Glomerular visceral epithelial cell (primary cell): ENCODE data around the gene CD72.
"Not testable (repeated sequence)": the region's sequence is repeated elsewhere in the genome, so short reads cannot be mapped to it uniquely, and the experiment has no call there.

Source experiments
- DNase-seq: peaks from one replicate; pipeline ENCODE4 v3.0.0-alpha.2; 2016; ENCODE audit errors: extremely low spot score

CD72 gene

GRCh38 chr9:35649431-35650340, 31.5 kb upstream of the CD72 start:
- DNase-seq: no peak

DNA sequence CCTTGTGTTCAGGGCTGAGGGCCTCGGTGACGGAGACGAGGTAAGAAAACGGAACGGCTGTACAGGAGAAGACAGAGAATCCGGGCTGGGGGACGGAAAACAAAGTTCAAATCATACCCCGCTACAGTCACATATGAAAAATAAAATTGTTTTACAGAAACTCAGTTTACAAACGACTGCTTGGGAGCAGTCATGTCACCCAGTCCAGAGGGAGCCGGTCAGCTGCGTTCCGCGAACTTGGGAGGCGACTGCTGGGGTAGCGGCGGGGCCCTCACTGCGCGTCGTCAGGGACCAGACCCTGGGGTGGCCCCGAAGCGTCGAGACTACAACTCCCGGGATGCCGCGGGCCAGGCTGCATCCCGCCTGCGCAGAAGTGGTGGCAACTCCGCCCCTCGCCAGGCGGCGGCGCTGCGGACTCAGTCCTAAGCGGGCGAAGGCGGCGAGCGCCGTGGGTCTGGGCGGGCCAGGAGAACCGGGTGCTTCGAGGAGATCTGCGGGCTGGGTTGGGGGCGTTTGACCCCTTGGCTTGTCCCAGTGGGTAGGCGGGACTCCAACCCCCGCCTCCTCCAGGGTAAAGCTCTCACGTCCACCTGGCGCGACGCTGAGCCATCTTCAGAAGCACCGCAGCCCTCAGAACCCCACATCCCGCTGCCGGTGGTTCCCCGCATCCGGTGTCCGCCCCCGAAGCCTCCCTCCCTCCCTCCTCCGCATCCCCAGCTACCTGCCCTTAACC, 28.5 kb upstream of the CD72 start:
- DNase-seq: peak; percentile 90

DNA sequence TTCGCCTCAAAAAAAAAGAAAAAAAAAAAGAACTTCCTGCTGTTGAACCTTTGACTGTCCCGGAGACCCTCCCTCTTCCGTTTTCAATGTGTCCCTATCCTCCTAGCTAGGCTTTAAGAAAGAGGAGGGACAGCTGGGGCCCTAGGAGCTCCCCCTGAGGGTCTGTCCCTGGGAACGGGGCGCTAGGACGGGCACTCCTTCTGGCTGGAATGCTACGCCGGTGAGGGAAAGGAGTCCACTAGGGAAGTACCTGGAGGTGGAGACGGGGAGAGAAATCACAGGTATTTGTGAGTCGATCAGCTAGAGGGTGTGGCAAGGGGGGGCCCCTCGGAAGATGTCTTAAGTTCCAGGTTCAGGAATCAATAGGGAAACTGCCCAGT, 27.9 kb upstream of the CD72 start:
- no peak for DNase-seq

GRCh38 chr9:35645736-35646135, 27.5 kb upstream of the CD72 start:
- not testable (repeated sequence) for DNase-seq

- no peak for DNase-seq
Observed at GRCh38 chr9:35643046-35643445, 24.8 kb upstream of the CD72 start.

DNA sequence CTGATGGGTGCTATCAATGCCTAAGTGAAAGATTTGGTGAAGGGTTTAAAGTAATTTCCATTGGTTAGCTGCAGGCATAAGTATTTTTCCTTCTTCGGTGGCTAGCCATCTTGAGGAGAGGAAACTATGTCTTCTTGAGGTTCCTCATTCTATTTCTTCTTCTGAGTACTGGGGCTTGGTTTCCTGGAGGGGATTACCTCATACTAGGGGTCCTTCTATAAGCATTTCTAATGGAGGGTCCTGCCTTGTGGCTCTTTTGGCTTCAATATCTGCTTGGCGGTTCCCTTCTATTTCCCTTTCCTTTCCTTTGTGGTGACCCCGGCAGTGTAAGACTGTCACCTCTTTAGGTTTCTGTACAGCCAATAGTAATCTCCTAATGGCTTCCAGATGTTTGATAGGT, 23.3 kb upstream of the CD72 start:
- DNase-seq: not testable (repeated sequence)

GRCh38 chr9:35640431-35640830, 22.2 kb upstream of the CD72 start:
- not testable (repeated sequence) for DNase-seq

DNA sequence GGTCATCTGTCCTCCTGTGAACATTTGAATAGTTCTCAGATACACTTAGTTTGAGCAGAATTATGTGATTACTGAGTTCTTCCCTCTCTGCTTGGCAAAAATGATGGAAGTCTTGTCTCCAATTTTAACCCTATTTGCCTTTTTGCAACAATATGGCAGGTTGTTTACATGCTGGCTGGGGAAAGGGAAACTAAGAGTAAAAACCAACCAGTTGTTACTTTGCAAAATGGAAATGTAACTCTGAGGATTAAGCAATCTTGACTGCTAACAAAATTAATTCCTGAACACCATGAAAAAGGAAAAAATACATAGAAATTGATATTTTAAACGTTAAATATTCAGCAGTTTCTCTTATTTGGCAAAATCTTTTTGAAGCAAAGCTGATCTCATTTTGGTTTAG, 21.4 kb upstream of the CD72 start:
- DNase-seq: no peak

DNA sequence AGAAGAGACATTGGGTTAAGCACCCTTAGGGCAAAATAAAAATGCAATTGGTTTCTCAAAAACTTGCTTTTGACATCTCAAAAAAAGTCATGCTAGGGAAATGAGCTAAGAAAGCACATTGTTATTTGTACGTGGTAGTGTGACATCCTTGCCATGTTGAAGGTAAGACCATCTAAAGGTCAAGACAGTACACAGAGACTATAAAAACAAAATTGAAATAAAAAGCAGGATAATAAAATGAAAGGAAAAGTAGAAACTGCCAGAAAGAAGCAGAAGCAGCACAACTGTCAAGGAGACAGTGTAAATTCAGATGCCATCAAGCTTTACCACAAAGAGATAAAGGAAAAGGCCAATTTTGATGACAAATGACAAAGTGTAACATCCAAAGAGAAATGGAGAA, 21.0 kb upstream of the CD72 start:
- not testable (repeated sequence) for DNase-seq

GRCh38 chr9:35638751-35639150, 20.5 kb upstream of the CD72 start:
- DNase-seq: not testable (repeated sequence)

DNA sequence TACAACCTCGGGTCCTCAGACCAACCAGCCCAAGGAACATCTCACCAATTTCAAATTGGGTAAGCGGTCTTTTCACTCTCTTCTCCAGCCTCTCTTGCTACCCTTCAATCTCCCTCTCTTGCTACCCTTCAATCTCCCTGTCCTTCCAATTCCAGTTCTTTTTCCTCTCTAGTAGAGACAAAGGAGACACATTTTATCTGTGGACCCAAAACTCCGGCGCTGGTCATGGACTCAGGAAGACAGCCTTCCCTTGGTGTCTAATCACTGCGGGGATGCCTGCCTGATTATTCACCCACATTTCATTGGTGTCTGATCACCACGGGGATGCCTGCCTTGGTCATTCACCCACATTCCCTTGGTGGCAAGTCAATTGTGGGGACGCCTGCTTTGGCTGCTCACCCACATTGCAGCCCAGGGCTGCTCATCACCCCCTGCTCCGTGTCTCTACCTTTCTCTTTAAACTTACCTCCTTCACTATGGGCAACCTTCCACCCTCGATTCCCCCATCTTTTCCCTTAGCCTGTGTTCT, 19.3 kb upstream of the CD72 start:
- not testable (repeated sequence) for DNase-seq

GRCh38 chr9:35636877-35637246, 18.6 kb upstream of the CD72 start:
- not testable (repeated sequence) for DNase-seq

DNA sequence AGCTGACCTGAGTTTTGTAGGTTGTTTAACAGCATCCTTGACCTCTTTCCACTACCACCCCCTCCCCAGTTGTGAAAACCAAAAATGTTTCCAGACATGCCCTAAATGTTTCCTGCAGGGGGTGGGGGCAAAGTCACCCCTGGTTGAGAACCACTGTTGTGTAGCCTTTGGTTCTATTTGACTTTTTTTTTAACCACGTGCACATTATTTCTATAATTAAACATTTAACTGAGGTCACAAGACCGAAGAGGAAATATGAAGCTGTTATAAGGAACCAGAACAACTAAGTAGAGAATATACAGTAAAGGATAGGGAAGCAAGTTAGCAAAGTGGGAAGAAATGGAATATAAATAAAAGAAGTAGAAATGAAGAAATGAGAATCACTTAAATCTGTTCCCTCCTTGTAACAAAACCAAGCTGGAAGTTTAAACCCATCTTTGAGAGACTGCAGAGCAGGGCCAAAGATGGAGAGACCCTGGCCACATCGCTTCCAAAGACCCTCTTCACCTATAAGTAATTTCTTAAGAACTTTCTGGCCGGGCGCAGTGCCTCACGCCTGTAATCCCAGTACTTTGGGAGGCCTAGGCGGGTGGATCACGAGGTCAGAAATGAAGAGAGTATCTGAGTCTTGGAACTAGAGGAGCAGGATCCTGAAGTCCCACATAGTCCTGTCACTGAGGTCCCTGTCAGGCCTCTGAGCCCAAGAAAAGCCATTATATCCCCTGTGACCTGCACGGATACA, 18.1 kb upstream of the CD72 start:
- no peak for DNase-seq

GRCh38 chr9:35635730-35636129, 17.5 kb upstream of the CD72 start:
- DNase-seq: no peak

DNA sequence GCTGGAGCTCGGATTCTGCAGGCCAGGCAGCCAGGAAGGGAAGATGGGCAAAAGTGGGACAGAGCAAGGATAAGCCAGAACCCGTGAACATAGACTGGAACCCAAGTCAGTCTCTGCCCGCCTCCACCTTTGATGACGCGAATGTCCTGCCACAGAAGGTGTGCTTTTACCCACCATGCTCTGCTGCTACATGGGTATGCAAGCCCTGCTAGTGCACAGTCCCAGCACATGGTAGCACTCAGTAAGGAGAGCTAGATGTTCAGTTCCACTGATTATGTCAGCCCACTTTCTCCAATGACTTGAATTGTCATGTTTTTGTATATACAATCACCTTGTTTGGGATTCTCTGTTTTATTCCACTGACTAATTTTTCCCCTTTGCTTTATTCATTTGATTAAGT, 11.4 kb upstream of the CD72 start:
- no peak for DNase-seq

DNA sequence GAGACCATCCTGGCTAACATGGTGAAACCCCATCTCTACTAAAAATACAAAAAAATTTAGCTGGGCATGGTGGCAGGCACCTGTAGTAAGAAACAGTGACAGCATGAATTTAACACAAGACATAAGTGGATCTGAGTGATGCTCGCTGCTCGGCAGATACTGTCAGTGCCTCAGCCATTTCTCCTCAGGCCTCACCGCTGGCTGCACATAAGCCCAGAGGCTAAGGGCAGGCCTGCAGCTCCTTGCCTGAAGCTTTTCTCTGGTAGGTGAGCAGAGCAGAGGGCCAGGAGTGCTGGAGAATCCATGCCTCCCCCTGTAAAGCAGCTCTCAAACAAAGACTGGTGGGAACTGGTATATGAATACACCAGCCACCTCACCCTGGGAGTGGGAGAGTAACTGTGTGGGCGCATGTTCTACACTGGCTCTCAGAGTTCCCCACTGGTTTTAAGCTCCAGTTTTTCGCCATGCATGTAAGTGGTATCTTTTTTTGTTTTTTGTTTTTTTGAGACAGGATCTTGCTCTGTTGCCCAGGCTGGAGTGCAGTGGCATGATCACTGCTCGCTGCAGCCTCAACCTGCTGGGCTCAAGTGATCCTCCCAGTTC, 10.3 kb upstream of the CD72 start:
- DNase-seq: no peak

- no peak for DNase-seq
Observed at GRCh38 chr9:35627575-35627974, 9.4 kb upstream of the CD72 start.

DNA sequence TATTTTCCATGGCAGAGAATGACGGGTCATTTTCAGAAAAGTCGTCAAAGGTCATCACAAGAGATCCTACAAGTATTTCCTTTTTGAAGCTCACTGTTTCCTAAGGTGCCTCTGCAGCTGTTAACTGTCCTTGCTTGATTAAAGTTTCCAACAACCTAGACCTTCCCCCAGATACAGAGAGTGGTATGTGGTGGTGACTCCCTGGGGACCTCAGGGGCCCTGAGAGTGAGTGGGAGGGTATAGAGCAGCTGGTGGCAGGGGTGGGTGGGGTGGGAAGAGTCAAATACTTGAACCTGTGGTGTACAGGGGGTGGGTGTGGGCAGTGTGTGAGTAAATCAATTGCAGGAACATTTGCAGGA, 1.6 kb upstream of the CD72 start:
- DNase-seq: no peak

GRCh38 chr9:35618854-35619799, 914 bp upstream of the CD72 start:
- no peak for DNase-seq

DNA sequence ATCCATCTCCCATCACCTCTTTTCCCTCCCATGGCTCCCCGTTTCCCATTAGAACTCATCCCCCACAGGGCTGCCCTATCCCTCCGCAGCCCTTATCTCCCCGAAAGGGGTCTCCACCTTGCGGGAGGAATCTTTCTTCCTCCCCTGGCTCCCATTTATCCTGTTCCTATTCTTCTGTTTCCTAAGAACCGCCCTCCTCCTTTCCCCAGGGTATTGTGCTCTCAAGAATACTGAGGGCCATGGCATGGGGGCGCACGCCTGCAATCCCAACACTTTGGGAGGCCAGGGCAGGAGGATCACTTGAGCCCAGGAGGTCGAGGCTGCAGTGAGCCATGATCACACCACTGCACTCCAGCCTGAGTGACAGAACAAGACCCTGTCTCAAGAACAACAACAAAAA, 665 bp downstream of the CD72 start:
- no peak for DNase-seq
